Astrocyte of the cerebellum (primary cell): ENCODE results near the gene AGAP1.
"Not testable (repeated sequence)": the region's sequence is repeated elsewhere in the genome, so short reads cannot be mapped to it uniquely, and the experiment has no call there.

ENCODE experiments used
- DNase-seq: peaks from one replicate; pipeline ENCODE4 v3.0.0-alpha.2; 2011; ENCODE audit warnings: low read depth
- H3K4me3 ChIP-seq: 2 replicates; pipeline ENCODE4 v1.5.1; 2011; ENCODE audit warnings: mild to moderate bottlenecking, low read depth, low read length, moderate library complexity
- CTCF ChIP-seq: IDR thresholded peaks from 2 replicates; pipeline ENCODE4 v1.5.1; 2012; ENCODE audit warnings: low read length, low read depth, moderate library complexity, mild to moderate bottlenecking; ENCODE audit errors: missing control alignments
- in situ Hi-C: cut with HindIII; loops from 2 replicates; pipeline ENCODE4 v1.10.0; 2017; ENCODE audit warnings: low sequenced_read_pairs

The AGAP1 gene

GRCh38 chr2:236136538-236136937 lies 642.7 kb downstream of the AGAP1 start:
- no peak for TF ChIP-seq CTCF
- H3K4me3 ChIP-seq = no peak overlapping the region
- in situ Hi-C loops = no loop called here
- no peak for DNase-seq

GRCh38 chr2:236137066-236137465 lies 643.2 kb downstream of the AGAP1 start:
- H3K4me3 ChIP-seq = no peak overlapping the region
- no peak for TF ChIP-seq CTCF
- DNase-seq = no peak
- in situ Hi-C loops = no loop called here

- in situ Hi-C loops, DNase-seq, H3K4me3 ChIP-seq: not testable (repeated sequence)
These were observed 647.8 kb downstream of the AGAP1 start for GRCh38 chr2:236141616-236142015.

- no peak for DNase-seq
- TF ChIP-seq CTCF = no peak
- in situ Hi-C loops = no loop called here
- H3K4me3 ChIP-seq = no peak overlapping the region
These were observed 650.0 kb downstream of the AGAP1 start for GRCh38 chr2:236143811-236144210.

GRCh38 chr2:236146436-236146835 lies 652.6 kb downstream of the AGAP1 start:
- TF ChIP-seq CTCF = no peak
- in situ Hi-C loops = no loop called here
- DNase-seq = no peak
- no peak overlapping the region for H3K4me3 ChIP-seq

GRCh38 chr2:236155406-236155805 lies 661.6 kb downstream of the AGAP1 start:
- no peak overlapping the region for H3K4me3 ChIP-seq
- TF ChIP-seq CTCF = no peak
- no peak for DNase-seq
- in situ Hi-C loops = no loop called here

GRCh38 chr2:236156095-236156859 lies 662.4 kb downstream of the AGAP1 start:
- DNase-seq = no peak
- in situ Hi-C loops = no loop called here
- TF ChIP-seq CTCF = no peak

More at GRCh38 chr2:236156095-236156859, 662.4 kb downstream of the AGAP1 start:
- H3K4me3 ChIP-seq = no peak overlapping the region
